Measurements from ENCODE around the gene MARCOL.

The MARCOL gene, protein sequence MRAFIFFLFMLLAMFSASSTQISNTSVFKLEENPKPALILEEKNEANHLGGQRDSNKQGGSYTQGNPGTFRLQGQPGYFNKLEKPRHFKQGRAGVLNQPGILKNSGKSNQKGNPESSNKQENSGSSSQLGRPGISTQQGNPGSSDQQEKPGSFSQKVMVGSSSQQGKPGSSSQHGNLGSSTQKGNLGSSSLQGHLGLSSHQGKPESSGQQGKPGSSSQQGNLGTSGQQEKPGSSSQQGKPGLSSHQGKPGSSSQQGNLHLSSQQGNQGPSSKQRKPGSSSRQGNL

DNA sequence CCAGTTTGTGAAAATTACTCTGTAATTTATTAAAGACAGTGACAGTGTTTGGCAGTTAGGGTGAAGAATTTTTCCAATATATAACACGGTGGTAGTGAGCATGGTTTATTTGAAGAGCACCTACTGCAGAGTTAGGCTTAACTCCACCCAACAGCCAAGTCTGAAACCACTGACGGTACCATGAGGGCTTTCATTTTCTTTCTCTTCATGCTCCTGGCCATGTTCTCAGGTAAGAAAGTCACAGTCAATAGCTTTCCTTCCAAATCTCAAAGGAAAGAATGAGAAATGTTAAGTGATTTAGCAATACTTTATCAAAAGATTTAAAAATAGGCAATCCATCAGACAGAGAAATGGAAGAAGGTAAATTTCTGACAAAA, at the start of gene MARCOL:
Gene MARCOL, plus strand, starts transcription at position 108 of the 377 bp plus-strand sequence. Its CDS starts 73 bp downstream, at position 181.
- DNase-seq (ENCODE audit: low spot score): no peak

DNA sequence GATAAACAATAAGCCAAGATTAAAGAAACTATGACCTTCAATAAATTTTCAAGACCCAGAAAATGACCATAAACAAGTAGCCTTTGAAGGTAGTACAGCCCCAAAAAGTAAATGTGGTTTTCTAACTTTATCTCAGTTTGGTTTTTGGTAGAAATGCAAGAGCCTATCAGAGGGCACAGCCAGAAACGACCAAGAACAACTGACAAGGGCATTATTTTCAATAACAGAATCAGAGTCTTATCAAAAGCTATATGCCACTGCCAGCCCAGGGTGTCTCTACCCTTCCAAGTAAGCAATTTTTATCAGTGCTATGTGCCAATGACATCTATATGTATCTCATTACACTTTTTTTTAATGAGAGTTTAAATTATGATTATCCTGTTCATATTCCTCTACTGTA, 47.3 kb upstream of the MARCOL start:
- no peak for DNase-seq (ENCODE audit: low spot score)

DNA sequence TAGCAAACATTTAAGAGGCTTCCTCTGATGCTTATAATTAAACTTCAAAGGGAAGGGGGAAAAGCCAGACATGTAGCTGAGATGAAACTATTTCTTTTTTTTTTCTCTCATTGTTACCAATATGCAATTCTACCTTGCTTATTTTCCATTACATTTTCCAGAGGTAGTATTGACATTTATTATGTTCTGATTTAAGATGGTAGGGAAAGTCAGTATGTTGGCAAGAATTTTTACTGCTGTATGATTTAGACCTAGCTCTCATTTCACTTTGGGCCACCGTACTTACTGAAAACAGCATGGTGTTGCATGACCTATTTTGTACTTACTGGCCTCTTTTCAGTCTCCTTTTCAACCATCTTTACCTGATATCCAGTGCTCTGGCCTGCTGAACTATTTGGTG, 45.1 kb upstream of the MARCOL start:
- no peak for DNase-seq (ENCODE audit: low spot score)

DNA sequence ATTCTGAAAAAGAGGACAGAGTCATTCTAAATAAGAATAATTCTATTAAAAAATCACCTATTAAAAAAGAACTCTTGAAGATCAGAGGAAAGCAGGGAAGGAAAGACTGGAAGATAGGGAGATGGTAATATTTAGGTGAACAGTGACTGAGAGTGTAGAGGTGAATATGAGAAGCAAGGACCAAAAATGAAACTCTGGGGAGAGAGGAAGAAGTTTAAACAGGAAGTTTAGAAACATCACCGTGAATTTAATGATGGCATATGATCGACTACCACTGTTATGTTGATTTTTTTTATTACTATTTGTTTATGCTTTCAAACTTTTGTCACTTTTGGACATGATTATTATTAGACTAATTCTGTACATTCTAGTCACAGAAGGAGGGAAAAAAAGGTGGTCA, 37.2 kb upstream of the MARCOL start:
- DNase-seq (ENCODE audit: low spot score): no peak

DNA sequence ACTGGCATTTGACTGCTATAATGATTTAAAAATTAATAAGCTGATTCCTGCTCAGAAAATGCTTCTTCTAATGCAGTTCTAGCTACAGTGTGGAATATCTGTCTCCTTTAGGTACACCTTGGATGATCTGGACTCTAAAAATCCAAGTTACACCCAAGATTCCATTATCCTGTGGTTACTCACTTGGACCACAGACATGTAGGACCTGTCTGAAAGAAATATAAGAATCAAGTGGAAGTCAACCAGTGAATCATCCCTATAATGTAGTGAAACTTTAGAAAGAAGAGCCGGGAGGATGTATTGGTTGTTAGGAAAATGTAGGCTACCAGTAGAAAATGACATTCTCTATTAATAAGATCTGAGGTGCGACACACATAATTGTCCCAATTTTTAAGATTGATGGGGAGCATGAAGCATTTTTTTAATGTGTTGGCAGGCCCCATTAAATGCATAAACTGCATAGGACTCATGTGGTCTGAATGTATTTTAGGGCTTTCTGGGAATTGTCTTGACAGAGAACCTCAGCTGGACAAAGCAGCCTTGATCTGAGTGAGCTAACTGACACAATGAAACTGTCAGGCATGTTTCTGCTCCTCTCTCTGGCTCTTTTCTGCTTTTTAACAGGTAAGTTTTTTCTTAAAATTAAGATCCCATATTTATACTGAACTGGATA, 35.7 kb upstream of the MARCOL start, which contains the start of gene SPINK6:
Gene SPINK6, plus strand, starts transcription at position 512 of the 673 bp plus-strand sequence. Its CDS starts 55 bp downstream, at position 567.
- DNase-seq (ENCODE audit: low spot score): no peak

DNA sequence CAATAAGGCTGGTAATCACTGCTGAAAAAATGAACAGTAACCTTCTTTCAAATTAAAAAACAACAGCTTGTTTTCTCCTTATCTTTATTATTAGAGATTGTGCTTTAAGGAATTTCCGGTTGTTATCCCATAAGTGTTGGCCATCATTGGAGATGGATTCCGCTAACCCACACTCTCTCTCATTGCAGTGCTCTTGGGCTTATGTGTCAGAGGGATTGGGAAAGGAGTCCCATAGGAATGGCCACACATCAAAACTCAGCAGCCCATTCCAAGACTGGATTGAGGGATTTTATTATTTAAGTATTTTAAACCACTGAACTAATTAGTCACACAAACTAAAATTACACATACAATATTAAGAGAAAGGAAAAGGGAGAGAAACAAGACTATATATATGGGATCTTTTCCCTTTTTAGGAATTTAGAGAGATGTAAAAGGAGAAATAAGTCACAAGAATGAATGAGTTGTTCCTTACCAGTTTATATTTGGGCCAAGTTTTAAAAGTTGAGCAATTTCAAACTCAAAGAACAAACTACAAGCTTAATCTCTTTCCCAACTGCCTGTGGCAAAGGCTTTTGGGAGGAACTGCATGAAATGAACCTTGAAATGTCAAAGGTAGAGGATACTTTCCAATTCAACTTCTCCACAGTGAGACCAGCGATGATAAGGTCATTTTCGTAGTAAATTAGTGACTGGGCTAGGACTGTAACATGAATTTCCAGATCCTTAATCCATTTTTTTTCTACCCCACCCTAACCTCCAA, 33.1 kb upstream of the MARCOL start:
- no peak for DNase-seq (ENCODE audit: low spot score)

DNA sequence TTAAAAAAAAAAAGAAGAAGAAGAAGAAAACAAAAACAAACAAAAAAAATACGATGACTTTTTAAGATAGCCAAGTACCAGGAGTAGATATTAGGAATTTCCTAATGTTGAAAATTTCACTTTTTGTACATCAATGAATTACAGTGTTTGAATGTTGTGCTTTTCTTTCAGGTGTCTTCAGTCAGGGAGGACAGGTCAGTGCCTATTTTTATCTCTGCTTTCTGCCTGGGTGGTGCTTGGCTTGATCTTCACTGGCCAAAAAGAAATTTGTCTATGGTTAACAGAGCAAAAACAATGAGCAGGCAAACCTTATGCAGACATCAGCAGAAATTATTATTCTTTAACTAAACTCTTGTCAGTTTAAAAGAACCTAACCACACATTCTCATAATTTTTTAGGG, 32.5 kb upstream of the MARCOL start:
- no peak for DNase-seq (ENCODE audit: low spot score)

DNA sequence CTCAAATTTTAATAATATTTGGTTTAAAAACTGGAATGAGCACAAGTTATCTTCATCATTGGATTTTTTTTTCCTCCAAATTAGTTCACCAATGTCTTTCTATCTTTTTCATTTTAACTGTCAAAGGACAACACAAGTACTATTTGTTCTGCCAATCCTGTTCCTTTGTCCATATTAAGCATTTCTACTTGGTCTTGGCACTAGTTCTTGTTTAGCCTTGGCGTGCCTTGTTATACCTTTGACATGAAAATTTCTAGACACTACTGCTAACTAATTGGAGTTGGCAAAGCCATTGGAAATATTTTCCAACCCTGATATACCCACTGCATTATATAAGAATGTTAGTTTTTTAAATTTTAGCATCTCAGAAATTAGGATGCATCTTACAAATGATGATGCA, 31.7 kb upstream of the MARCOL start:
- DNase-seq (ENCODE audit: low spot score): no peak

DNA sequence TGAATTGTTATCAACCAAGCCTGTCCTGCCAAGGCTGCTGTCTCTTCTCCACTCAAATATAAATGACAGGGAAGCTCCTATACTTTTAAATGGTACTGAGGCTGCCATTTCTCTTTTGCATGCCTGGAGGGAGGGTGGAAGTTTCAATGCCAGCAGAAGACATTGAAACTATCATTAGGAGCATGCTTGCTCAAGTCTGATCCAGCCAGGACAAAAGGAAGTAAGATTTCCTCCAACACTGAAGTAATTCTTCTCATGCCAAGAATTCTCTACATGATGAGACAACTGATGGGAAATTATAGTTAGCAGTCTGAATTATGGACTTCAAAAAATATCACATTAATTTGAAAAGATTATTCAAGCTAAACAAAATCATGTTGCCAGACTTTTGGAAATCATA, 30.1 kb upstream of the MARCOL start:
- DNase-seq (ENCODE audit: low spot score): no peak

DNA sequence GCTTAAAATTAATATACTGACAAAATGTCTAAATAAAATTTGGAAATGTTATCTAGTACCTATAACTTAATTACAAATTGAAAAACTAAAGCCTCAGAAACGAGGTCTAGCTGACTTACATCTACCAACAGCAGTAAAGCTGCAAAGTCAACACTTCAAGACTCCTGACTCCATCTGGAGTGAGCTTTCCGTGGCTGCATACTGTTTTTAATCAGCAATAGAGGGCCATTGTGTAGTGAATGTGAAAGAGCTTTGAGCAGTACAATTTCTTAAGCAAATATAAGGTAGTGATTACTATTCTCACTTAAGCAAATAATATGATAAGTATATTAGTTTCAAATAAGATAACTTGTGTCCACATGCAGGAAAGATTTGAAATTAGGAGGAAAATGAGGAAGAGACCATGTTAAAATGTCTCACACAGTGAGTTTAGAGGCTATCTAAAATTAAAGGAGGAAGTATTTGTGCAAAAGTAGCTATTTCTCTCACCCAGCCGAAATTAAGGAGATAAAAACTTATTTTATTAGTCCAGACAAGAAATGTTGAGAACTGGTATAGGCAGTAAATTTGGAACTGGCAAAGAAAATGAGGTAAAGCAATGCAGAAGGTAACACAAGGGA, 29.1 kb upstream of the MARCOL start:
- DNase-seq (ENCODE audit: low spot score): no peak

DNA sequence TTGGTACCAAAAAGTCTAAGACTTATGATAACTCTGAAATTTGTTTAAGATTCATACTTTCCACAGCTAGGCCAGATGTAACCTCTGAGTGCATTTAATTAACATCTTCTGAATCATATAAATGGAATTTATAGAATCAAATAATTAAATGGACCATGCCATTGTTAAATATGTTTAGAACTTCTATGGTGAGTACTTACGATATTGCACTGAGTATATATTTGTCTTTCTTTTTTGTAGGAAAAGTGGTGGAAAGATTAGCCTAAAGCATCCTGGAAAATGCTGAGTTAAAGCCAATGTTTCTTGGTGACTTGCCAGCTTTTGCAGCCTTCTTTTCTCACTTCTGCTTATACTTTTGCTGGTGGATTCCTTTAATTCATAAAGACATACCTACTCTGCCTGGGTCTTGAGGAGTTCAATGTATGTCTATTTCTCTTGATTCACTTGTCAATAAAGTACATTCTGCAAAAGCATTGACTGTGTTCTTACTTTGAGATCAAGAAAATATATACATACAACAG, 23.6 kb upstream of the MARCOL start:
- DNase-seq (ENCODE audit: low spot score): no peak

DNA sequence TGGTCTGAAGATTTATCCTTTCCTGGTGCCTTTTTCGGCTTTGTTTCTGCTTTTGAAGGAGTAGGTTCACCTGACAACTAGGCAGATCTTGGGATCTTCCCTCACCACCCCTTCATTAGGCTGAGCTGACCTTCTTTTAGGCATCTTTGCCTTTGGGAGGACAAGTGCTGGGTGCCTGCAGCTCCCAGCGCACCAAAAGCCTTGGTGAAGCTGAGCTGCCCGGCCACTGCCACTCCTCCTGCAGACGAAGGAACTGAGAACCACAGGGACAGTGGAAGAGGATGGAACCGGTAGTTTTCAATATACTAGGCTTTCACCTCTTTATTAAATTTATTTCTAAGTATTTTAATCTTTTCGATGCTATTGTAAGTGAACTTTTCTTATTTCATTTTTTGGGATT, 16.8 kb upstream of the MARCOL start:
- no peak for DNase-seq (ENCODE audit: low spot score)

DNA sequence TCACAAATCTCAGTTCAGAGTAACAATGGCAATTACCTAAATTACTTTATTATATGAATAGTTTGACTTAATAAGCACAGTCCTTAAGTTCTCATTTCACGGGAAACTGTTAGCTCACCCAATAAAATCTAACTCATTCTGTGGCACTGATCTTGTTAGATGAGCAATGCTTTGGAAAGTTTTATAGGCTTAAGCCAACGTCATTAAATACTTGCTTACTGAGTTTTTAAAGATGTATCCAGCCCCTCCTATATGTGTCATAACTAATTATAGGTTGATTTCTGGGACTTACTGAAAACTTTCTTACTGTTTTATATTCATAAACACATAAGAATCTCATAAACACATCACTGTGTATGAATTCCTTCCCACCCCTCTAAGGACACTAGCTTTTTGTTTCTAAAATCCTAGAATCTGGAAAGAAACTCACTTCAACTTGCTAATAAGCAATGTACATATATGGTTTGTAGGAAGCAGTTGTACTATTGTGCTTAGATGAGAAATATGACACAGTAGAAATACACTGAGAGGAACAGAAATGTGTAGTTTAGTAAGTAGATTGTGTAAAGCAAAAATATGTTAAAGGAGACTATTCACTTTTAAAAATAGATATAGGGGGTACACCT, 14.1 kb upstream of the MARCOL start:
- no peak for DNase-seq (ENCODE audit: low spot score)

DNA sequence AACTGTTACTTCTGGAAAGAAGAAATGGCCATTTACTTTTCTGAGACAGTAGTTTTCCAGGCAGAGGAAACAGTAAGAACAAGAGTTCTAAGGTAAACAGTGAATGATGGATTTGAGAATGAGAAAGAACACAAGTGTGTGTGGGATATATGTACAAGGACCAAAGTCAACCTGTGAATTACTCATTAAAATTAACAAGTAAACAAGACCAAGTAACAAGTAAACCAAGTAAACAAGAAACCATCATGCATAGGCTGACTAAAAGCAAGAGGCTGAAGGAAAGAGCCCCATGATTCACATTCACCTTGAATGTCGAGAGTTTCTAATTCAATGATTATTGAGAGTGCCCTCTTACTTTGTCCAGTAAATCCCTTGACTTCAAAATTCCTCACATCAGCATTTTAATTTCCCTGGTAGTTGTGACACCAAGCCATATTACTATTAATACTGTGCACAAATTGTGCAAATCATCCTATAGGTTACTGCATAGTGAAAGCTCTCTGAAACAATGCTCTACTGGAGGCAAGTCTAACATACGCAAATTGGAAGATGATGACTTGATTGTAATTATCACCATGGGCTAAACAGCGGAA, 9.8 kb upstream of the MARCOL start:
- DNase-seq (ENCODE audit: low spot score): peak; percentile 10

DNA sequence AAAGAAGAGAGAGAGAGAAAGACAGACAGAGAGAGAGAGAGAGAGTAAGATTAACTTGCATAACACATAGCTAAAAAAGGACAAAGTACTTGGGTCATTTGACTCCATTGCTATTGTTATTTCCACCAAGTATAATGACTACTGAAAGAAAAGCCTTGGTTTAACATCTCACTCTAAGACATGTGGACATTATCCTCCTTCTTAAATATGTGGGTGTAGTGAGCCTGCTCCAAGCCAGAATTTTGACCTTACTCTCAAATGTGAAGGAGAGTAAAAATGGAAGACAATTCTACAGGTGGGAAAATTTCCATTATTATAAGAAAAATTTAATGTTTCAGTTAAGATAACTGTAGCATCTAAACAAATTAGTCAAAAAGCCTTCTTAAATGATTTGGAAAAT, 8.5 kb upstream of the MARCOL start:
- no peak for DNase-seq (ENCODE audit: low spot score)

DNA sequence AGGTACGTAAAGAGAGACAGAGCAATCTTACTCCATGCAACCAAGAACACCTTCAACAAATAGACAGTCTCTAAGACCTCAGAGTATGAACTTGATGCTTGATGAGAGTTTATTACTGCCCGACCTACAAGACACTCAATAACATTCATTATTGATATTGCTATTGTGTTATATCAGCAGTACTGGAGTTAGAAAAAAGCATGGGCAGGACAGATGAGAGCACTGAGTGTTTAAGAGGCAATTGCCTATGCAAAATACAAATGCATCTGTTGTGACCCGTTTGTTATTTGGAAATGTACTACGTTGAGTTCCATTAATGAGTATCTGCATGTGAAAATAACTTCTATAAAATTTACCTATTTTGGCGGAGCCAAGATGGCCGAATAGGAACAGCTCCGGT, 8.1 kb upstream of the MARCOL start:
- no peak for DNase-seq (ENCODE audit: low spot score)

DNA sequence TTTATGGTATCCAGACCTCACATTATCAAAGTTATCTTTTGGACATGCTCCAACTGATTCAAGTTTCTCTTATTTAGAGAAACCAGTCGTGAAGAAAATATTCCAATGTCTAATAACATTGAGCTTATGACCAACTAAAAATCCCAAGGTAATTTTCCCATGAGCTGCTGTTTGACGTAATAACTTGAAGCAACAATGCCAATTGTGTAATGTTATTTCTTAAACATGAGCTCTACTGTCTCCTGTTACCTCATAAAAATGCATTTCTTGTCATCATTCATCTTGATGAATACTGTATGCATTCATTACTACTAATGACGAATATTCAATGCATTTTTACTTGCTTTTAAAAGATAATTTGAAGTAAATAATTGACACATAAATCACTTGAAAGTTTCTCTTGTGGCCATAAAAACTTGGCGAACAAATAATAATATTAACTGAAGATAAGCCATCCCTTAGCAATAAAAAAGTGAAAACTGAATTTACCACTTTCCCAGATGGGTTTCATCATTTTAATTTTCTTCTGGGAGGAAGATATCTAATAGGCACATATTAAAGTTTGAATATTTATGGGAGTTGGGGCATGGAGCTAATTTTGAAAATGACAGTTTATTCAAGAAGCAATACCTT, 424 bp upstream of the MARCOL start:
- DNase-seq (ENCODE audit: low spot score): no peak

DNA sequence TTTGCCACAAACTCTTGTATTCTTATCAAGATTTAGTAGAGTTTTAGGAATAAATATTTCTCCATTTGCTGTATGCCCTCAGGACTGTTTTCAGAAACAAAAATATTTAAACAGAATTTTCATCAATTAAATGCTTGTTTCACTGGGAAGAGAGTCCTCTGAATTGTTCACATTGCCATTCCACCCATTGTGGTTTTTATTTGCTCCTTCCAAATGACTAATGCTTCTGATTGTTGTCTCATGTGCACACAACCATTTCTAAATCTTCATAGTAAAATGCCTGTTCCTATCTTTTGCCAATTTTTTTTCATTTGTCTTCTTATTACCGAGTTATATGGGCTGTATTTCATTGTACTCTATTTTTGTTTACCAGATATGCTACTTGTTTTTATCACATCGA, 10.6 kb downstream of the MARCOL start:
- DNase-seq (ENCODE audit: low spot score): no peak

DNA sequence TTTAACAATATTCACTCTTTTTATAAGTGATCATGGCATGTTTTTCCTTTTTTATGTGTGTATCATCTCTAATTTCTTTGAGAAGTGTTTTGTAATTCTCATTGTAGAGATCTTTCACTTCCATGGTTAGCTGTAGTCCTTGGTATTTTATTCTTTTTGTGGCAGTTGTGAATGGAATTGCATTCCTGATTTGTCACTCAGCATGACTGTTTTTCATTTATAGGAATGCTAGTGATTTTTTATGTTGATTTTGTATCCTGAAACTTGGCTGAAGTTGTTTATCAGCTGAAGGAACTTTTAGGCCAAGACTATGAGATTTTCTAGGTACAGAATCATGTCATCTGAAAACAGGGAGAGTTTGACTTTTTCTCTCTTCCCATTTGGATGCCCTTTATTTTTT, 17.1 kb downstream of the MARCOL start:
- no peak for DNase-seq (ENCODE audit: low spot score)

DNA sequence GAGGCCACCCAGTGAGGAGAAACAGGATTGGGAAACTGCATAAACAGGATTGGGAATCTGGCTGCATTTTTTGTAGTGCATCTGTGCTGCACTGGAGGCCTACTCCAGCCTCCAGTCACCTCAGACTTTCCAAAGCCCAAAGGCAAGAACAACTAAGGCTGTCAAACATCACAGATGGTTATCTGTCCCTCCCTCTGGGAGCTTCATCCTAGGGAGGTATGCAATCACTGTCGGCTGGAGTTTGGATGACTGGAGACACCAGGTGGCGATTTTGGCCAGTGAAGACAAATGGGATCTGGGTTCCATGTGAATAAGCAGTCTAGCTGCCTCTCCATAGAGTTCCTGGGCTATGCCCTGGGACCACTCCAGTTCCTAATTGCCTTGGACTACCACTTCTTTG, 21.0 kb downstream of the MARCOL start:
- DNase-seq (ENCODE audit: low spot score): no peak

DNA sequence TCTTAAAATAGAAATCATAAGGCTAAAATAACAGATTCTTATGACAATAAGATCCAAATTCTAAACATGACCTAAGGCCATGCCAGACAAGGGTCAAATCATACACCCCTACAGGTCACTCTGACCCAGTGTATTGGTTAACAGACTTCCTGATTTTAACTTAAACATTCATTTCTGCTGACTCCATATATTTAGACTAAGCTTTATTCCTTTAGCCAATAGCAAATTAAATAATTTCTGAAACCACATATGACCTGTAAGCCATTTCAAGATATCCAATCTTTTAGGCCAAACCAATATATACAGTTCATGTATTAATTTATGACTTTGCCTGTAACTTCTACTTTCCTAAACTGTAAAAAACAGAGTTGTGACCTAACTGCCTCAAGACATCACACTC, 22.9 kb downstream of the MARCOL start:
- no peak for DNase-seq (ENCODE audit: low spot score)
